IPS-NIHi7 (cell line): Measurements from ENCODE around the gene ARSB.
A peak's percentile ranks its signal among the peaks of the same experiment; 100 is the strongest.
"Not testable (repeated sequence)": the region's sequence is repeated elsewhere in the genome, so short reads cannot be mapped to it uniquely, and the experiment has no call there.

Source experiments
- DNase-seq: peaks from one replicate; pipeline ENCODE4 v3.0.0; 2012; ENCODE audit warnings: mixed read lengths; ENCODE audit errors: extremely low spot score

The ARSB gene

GRCh38 chr5:78779771-78780616 is 205.1 kb downstream of the ARSB start:
- DNase-seq: no peak

- DNase-seq: no peak
Observed at GRCh38 chr5:78779262-78779661, 205.8 kb downstream of the ARSB start.

- no peak for DNase-seq
Observed at GRCh38 chr5:78778538-78778937, 206.6 kb downstream of the ARSB start.

DNA sequence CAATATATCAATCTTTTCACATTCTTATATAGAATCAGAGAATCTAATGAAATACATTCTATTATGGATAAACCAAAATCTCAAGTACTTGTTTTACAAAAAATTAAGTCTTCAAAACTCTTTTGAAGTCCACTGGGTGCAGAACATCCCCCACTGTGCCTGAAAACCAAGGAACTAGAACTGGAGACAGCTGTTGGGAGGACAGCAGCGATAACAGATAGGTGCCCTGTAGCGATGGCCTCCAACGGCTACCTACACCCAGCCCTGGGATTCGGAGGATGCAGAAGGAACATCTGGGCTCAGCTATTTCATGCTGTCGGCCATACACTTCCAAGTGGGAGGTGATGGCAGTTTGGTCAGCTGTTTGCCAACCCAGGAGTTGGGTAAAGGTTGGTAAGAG is 207.2 kb downstream of the ARSB start:
- DNase-seq: no peak

DNA sequence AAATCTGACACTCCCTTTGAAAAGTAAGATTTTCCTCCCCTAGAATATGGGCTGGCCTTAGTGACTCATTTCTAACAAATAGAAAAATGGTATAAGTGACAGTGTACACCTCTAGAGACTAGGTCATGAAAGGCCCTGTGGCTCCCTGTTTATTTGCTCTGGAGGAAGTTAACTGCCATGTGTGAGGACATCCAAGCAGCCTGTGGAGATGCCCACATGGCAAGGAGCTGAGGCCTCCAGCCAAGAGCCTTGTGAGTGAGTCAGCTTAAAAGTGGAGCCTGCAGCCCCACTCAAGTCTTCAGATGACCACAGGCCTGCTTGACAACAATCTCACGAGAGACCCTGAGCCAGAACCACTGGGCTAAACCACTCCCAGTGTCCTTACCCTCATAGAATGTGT is 208.5 kb downstream of the ARSB start:
- DNase-seq: no peak

- no peak for DNase-seq
Observed at GRCh38 chr5:78773655-78774054, 211.5 kb downstream of the ARSB start.

DNA sequence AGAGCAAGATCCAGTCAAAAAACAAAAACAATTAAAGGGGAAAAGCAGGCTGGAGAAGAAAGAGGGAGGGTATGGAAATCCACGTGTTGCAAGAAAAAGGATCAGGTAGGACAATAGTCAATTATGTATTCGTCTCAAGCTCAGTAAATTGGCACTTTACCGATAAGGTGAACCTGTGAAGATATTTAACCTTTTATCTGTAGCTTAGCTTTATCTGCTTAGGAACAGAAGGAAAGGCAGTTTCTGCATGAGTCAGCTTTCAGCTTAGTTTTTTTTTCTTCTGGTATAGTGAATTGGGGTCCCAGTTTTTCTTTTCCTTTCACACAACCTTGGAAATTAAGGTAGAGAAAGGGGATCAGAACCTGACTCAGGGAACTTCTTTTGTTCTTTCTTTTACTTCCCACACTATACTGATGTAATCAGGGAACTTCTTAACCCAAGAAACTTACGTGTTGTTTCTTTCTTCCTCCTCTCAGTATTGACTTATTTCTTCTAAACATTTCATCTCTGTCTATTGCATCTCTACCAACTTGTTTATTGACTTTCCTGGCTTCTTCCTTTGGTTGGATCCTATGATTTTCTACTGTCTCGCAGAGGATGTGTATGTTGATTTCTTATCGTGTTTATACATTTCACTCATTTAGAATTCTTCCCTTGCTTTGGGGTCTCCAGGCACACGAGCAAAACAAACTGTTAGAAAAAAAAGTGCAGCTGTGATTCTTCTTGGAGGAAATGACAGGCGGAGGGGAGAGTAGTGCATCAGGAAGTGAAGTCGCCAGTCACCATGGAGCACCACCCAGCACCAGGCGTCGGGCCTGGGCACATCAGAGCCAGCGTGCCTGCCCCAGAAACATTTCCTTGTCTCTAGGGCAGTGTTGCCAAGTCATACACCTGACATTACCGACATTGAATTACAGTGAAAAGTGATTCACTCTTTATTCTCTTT is 213.6 kb downstream of the ARSB start:
- DNase-seq: no peak

DNA sequence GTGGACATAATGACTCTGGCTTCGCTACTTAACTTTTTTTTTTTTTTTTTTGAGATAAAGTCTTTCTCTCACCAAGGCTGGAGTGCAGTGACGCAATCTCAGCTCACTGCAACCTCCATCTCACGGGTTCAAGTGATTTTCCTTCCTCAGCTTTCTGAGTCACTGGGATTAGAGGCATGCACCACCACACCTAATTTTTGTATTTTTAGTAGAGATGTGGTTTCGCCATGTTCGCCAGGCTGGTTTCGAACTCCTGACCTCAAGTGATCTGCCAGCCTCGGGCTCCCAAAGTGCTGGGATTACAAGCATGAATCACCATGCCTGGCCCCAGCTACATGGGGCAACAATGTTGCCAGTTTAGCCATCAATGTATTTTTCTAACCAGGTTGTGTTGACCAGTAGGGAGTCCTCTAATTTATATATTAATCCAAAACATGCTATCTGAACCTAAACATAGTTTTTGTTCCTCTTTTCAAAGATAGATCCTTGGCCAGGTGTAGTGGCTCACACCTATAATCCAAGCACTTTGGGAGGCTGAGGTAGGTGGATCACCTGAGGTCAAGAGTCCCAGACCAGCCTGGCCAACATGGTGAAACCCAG is 216.2 kb downstream of the ARSB start:
- DNase-seq: no peak

GRCh38 chr5:78766412-78766762 is 218.7 kb downstream of the ARSB start:
- no peak for DNase-seq

DNA sequence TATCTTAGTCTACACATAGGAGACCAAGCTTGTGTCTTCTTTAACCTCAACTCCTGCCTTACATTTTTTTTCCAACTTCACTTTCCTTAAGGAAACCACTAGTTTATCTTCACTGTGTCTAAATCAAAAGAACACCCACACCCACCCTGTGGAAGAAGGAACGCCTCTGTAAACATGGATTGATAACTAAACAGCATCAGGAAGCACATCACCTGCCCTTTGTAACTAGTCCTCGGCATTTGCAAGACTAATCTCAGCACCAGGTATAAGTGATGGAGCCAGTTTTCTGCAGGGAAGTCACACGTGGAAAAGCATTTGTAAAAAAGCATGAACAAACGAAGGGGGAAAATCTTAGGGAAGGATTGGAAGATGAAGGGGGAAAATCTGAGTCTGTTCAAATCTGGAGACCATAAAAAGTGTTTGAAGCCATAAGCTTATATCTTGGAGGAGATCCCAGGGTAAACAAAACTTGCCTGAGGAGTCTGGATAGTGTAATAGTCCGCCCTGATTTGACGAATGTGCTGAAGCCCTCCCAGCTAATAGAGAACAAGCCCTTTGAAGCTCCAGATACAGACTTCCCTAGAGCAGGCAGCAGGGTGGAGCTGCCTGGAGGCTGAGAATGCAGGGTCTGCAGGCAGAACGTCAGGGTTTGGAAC is 219.2 kb downstream of the ARSB start:
- no peak for DNase-seq

- DNase-seq: no peak
Observed at GRCh38 chr5:78765116-78765515, 220.0 kb downstream of the ARSB start.

- DNase-seq: no peak
Observed at GRCh38 chr5:78763659-78764189, 221.4 kb downstream of the ARSB start.

DNA sequence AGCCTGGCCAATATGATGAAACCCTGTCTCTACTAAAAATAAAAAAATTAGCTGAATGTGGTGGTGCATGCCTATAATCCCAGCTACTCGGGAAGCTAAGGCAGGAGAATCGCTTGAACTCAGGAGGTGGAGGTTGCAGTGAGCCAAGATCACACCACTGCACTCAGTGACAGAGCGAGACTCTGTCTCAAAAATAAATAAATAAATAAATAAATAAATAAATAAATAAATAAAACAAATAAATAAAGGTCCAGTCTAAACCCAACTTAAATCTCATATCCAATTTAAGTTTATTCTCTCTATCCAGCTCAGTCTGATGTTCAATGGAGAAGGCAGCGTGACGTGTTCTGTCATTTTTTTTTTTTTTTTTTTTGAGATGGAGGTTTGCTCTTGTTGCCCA is 222.4 kb downstream of the ARSB start:
- not testable (repeated sequence) for DNase-seq

DNA sequence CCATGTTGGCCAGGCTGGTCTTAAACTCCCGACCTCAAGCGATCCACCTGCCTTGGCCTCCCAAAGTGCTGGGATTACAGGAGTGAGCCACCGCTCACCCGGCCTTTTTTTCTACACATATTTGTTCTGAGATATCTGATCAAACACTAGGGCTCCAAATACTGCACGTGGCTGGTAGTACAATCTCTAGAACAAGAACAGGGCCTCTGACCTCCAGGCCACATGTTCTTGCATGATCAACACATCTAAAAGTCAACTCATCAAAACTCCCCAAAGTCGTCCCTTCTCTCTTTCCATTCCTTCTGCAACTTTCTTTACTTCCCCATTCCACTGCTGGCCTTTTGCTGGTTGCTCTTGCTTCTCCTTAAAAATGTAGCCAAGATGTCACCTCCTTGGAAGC is 223.3 kb downstream of the ARSB start:
- DNase-seq: no peak

- DNase-seq: peak; percentile 40
Observed at GRCh38 chr5:78760770-78761169, 224.3 kb downstream of the ARSB start.

DNA sequence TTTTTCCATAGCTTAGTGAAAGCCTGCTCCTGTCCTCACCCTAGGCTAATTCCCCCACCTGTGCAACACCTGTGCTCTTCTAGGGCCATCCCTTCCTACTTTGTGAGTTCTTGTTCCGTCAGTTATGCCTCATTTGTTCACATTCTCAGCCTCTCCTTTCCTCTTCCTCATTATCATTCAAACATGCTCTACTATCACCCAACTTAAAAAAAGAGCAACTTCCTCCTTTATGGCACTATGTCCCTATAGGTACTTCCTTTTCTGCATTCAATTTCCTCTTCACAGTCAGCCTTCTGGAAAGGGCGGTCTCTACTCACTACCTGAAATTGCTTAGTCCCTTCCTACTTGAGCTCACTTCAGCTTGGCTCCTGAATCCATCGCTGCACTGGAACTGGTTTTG is 224.7 kb downstream of the ARSB start:
- no peak for DNase-seq

DNA sequence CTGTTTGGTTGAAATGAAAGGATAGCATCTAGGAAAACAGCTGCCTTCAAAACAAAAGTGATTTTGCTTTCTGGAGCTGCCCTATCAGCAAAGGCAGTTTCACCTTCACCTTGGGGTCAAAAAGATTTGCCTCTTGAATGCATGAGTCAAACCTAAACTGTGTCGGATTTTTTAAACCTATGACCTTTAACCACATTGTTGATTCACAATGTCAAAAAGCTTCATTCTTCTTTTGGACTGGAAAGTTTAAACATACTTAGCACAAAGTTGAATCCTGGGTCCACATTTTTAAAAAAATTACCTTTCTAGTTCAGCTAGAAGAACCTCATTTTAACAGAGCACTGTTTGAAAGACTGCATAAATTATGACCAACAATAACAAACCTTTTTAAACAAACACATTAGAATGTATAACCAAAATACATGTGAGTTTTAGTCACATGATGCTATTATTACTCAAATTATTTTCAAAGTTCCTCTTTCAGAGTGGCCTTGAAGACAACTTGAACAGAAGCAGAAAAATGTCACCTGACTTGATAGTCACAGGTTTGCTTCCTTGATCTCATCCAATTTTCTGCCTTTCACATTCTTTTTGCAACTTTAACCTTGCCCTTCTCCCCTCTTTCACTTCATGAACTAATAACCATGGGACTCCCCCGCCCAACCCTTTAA is 226.8 kb downstream of the ARSB start:
- no peak for DNase-seq

DNA sequence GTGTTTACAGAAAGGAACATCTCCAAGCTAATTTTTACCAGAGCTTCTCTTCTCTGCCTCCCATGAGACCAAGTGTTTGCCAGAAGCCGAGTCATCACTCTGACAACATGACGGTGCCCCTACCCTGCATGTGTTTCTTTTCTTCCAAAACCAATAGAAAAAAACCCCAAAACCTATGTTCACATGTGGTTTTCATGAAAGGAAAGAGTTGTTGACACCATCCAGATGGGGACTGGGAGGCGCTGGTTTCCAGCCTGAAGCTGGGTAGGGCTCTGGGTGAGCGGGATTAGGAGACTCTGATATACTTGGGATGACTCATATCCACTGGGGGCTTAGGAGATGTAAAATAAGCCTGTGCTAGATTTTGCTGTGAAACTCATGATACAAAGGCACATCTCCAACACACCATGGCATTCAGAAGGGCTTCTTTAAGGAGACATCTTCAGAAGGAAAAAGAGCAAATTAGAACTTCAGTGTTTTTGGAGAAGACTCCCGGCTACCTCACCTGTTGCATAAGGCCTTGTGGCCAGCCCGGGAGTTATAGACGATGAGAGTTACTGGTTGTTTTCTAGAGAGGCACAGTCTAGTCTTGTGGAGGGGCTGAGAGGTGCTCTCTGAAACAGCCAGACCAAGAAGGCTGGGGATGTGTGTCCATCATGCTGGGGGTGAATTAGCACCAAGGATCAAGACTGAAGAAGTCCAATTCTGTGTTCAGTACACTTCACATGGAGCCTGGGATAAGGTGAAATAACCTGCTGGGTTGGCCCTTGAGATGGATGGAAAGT is 227.6 kb downstream of the ARSB start:
- no peak for DNase-seq

GRCh38 chr5:78756858-78757257 is 228.3 kb downstream of the ARSB start:
- DNase-seq: no peak

DNA sequence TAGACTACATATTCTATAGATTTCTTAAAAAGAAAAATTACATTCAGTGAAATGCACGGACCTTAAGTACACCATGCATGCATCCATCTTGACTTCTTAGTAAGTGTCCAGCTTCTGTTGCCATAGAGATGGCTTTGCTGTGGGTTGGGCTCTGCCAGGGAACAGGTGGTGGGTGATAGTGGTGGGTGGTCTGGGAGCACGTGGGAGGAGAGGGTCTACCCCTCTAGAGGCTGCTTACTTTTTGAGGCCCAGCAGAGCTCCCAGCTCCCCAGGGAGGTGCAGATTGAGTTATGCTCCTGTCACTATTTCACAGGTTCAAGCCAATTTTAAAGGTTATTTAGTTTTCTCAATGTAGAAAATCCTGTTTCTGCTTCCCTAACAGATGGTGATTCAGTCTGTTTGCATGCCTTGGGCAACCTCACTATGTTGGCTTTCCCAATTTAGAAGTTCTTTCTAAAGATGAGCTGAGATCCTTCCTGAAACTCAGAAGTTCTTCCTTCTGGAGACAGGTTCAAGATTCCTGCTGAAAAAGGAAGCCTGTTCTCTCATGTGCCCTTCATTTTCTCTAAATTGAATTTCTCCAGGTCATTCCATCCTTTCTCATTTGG is 229.2 kb downstream of the ARSB start:
- no peak for DNase-seq
